Lung (tissue), 12 donors: ENCODE results near the gene PPP1R27. TPM values are rescaled to one million over a fixed set of nuclear protein-coding genes. Genes with fewer than 3 reads are reported as not detected.

Experiments used
- ATAC-seq: fragments of 200-7000 bp; cut with Tn5 transposase; one replicate; pipeline ENCODE4 v1.9.1; 2020; ENCODE audit warnings: moderate number of reproducible peaks; ENCODE audit not compliant: insufficient read depth, low FRiP score
- DNase-seq, 3 donors: peaks; one replicate each; pipeline ENCODE4 v3.0.0-alpha.2; 2013 to 2017
- H3K27ac ChIP-seq, 2 donors: one replicate each; pipeline ENCODE4 v1.5.1; 2013; ENCODE audit warnings: mild to moderate bottlenecking in 2 of 2, moderate library complexity in 2 of 2, control low read depth in 1 of 2, inconsistent platforms in 1 of 2, low read depth in 1 of 2, low read length in 1 of 2
- H3K27me3 ChIP-seq, 3 donors: one replicate each; pipeline ENCODE4 v1.5.1; 2013; ENCODE audit warnings: low read length in 2 of 3; ENCODE audit not compliant: control insufficient read depth in 3 of 3, insufficient read depth in 3 of 3
- H3K36me3 ChIP-seq, 4 donors: one replicate each; pipeline ENCODE4 v1.5.1; 2013; ENCODE audit warnings: low read length in 4 of 4, mild to moderate bottlenecking in 1 of 4, moderate library complexity in 1 of 4; ENCODE audit not compliant: control insufficient read depth in 4 of 4, insufficient read depth in 4 of 4
- H3K4me1 ChIP-seq, 5 donors: one replicate each; pipeline ENCODE4 v1.5.1; 2013; ENCODE audit warnings: low read length in 5 of 5, mild to moderate bottlenecking in 2 of 5, moderate library complexity in 1 of 5; ENCODE audit not compliant: control insufficient read depth in 5 of 5, insufficient read depth in 5 of 5
- H3K4me3 ChIP-seq: one replicate; pipeline ENCODE4 v1.5.1; 2013; ENCODE audit warnings: mild to moderate bottlenecking, control low read depth, moderate library complexity
- H3K9ac ChIP-seq, 2 donors: one replicate each; pipeline ENCODE4 v1.5.1; 2013; ENCODE audit warnings: low read length in 2 of 2, control low read depth in 1 of 2; ENCODE audit not compliant: insufficient read depth in 1 of 2
- H3K9me3 ChIP-seq, 4 donors: one replicate each; pipeline ENCODE4 v1.5.1; 2013; ENCODE audit warnings: low read length in 3 of 4, mild to moderate bottlenecking in 1 of 4, moderate library complexity in 1 of 4; ENCODE audit not compliant: control insufficient read depth in 4 of 4, insufficient read depth in 3 of 4
- WGBS, 2 donors: extraction: QIAGEN DNeasy Blood & Tissue Kit; methylation state at CpG; one replicate each; pipeline ENCODE4 v1.1.7; 2013; 5-methylcytosine and 5-hydroxymethylcytosine counted together
- polyA plus RNA-seq, 2 donors: library from polyadenylated mRNA; stranded (reverse); fragments of 200-250 nt; gene quantifications; one replicate each; pipeline ENCODE4 v1.2.1, GENCODE V29; 2013
- total RNA-seq, 2 donors: library from RNA; depleted of rRNA in 1 of 2; stranded (reverse); fragments of >200 nt in 1 of 2; gene quantifications; one replicate each; pipeline ENCODE4 v1.2.1, GENCODE V29; 2014 to 2021
- TF ChIP-seq, protein P1 (sequence below): IDR thresholded peaks from 2 replicates; pipeline ENCODE4 v1.5.1; 2012; ENCODE audit warnings: mild to moderate bottlenecking; ENCODE audit errors: control extremely low read depth, extremely low read depth
- donor health status: control.
- donor health status: control.
- donor health status: Bipolar disorder and iron deficiency.
- donor health status: healthy.
- donor health status: DM: yes; HTN: yes; CAD: no.

PPP1R27 gene
- total and polyA plus RNA-seq, 4 donors: 0.13 TPM; not detected in 3

DNA sequence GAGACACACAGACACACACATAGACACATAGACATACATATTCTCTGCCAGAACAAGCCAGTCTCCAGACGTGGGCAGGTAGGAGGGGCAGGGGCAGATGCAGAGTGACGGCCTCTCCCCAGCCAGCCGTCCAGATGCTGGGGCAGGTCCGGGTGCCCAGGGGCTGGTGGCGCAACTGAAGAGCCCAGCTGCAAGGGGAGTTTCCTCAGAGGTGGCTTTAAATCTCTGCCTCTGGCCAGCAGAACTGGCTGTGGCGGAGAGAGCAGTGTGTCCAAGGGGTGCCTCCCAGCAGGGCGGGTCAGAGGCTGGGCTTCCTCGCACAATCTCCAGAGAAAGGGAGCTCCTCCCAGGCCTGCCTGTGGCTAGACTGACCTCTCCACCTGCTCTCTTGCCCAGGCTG is 40.3 kb downstream of the PPP1R27 start:
- no peaks in the 10 kb centered on the region for H3K36me3 ChIP-seq
- H3K27me3 ChIP-seq: peaks cover 0 to 10% (median 0%) of the 10 kb centered on the region in 3 donors
- WGBS, 2 donors: 19 to 36% methylated on average over 8 of the region's 8 CpGs
- DNase-seq (no peak), ATAC-seq (no peak)
- no peak overlapping the region for H3K9ac ChIP-seq
- no peak overlapping the region for H3K4me3 ChIP-seq
- TF ChIP-seq, protein P1, sequence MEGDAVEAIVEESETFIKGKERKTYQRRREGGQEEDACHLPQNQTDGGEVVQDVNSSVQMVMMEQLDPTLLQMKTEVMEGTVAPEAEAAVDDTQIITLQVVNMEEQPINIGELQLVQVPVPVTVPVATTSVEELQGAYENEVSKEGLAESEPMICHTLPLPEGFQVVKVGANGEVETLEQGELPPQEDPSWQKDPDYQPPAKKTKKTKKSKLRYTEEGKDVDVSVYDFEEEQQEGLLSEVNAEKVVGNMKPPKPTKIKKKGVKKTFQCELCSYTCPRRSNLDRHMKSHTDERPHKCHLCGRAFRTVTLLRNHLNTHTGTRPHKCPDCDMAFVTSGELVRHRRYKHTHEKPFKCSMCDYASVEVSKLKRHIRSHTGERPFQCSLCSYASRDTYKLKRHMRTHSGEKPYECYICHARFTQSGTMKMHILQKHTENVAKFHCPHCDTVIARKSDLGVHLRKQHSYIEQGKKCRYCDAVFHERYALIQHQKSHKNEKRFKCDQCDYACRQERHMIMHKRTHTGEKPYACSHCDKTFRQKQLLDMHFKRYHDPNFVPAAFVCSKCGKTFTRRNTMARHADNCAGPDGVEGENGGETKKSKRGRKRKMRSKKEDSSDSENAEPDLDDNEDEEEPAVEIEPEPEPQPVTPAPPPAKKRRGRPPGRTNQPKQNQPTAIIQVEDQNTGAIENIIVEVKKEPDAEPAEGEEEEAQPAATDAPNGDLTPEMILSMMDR: no peak
- no peaks in the 10 kb centered on the region for H3K4me1 ChIP-seq
- H3K9me3 ChIP-seq: no peaks in the 10 kb centered on the region
- no peak overlapping the region for H3K27ac ChIP-seq

GRCh38 chr17:81794074-81794476 is 40.8 kb downstream of the PPP1R27 start:
- Histone ChIP-seq H3K36me3 (no peaks in the 10 kb centered on the region), H3K4me3 (no peak overlapping the region), H3K9me3 (no peaks in the 10 kb centered on the region), H3K9ac (no peak overlapping the region), H3K27me3 (peaks cover 0 to 10% (median 0%) of the 10 kb centered on the region in 3 donors), H3K27ac (no peak overlapping the region), H3K4me1 (no peaks in the 10 kb centered on the region)
- TF ChIP-seq, protein P1: no peak
- WGBS, 2 donors: 84 to 86% methylated on average over 3 of the region's 3 CpGs
- DNase-seq: no peak
- ATAC-seq: no peak

- DNase-seq (no peak), ATAC-seq (no peak)
- Histone ChIP-seq H3K27me3 (peaks cover 0 to 10% (median 0%) of the 10 kb centered on the region in 3 donors), H3K9ac (no peak overlapping the region), H3K36me3 (no peaks in the 10 kb centered on the region), H3K4me3 (no peak overlapping the region), H3K9me3 (no peaks in the 10 kb centered on the region), H3K27ac (no peak overlapping the region), H3K4me1 (no peaks in the 10 kb centered on the region)
- 94% methylated on average over 8 of the region's 8 CpGs for WGBS, 2 donors
- TF ChIP-seq, protein P1: no peak
These were observed 41.9 kb downstream of the PPP1R27 start for GRCh38 chr17:81792675-81793615.

Other genes starting within 250 kb of the PPP1R27 start
- gene NPLOC4, start 197.9 kb downstream of the PPP1R27 start, total RNA-seq: 10 to 100 TPM; 47.8 to 98.0 TPM
- 10 to 100 TPM; 30.1 to 54.8 TPM for gene NPLOC4, start 197.9 kb downstream of the PPP1R27 start, polyA plus RNA-seq
- gene TSPAN10, start 197.9 kb downstream of the PPP1R27 start, total RNA-seq: 1 to 10 TPM; 1.4 to 4.7 TPM
- gene TSPAN10, start 197.9 kb downstream of the PPP1R27 start, polyA plus RNA-seq: under 1 TPM; 0.61 to 0.85 TPM
- 1 to 10 TPM in 1 of 2 donors, not detected in 1; 1.8 TPM for gene PDE6G, start 178.5 kb downstream of the PPP1R27 start, total RNA-seq
- gene PDE6G, start 178.5 kb downstream of the PPP1R27 start, polyA plus RNA-seq: 1 to 10 TPM; 1.8 to 2.1 TPM
- gene OXLD1, start 168.4 kb downstream of the PPP1R27 start, total RNA-seq: 10 to 100 TPM in 1 of 2 donors, 1 to 10 TPM in 1; 8.9 to 35.1 TPM
- 10 to 100 TPM; 61.3 to 77.7 TPM for gene OXLD1, start 168.4 kb downstream of the PPP1R27 start, polyA plus RNA-seq
- gene CCDC137, start 168.3 kb downstream of the PPP1R27 start, total RNA-seq: 10 to 100 TPM; 10.2 to 23.6 TPM
- 10 to 100 TPM; 16.6 to 16.8 TPM for gene CCDC137, start 168.3 kb downstream of the PPP1R27 start, polyA plus RNA-seq
- gene ARL16, start 151.3 kb downstream of the PPP1R27 start, total RNA-seq: 10 to 100 TPM; 27.4 to 31.8 TPM
- gene ARL16, start 151.3 kb downstream of the PPP1R27 start, polyA plus RNA-seq: 10 to 100 TPM; 27.8 to 59.5 TPM
- gene HGS, start 151.0 kb downstream of the PPP1R27 start, total RNA-seq: 100 to 1,000 TPM in 1 of 2 donors, 10 to 100 TPM in 1; 51.5 to 128 TPM
- 100 to 1,000 TPM; 100 to 115 TPM for gene HGS, start 151.0 kb downstream of the PPP1R27 start, polyA plus RNA-seq
- 10 to 100 TPM in 1 of 2 donors, 1 to 10 TPM in 1; 6.1 to 74.9 TPM for gene MRPL12, start 131.7 kb downstream of the PPP1R27 start, total RNA-seq
- 100 to 1,000 TPM; 132 to 154 TPM for gene MRPL12, start 131.7 kb downstream of the PPP1R27 start, polyA plus RNA-seq
- 10 to 100 TPM in 1 of 2 donors, 1 to 10 TPM in 1; 4.3 to 21.0 TPM for gene SLC25A10, start 122.8 kb downstream of the PPP1R27 start, total RNA-seq
- 10 to 100 TPM; 13.0 to 21.5 TPM for gene SLC25A10, start 122.8 kb downstream of the PPP1R27 start, polyA plus RNA-seq
- gene GCGR, start 30.9 kb downstream of the PPP1R27 start, total RNA-seq: under 1 TPM in 1 of 2 donors, not detected in 1; 0.11 TPM
- gene GCGR, start 30.9 kb downstream of the PPP1R27 start, polyA plus RNA-seq: under 1 TPM; 0.09 to 0.12 TPM
- 10 to 100 TPM; 47.6 to 96.2 TPM for gene MCRIP1, start 1.8 kb downstream of the PPP1R27 start, total RNA-seq
- 100 to 1,000 TPM; 117 to 188 TPM for gene MCRIP1, start 1.8 kb downstream of the PPP1R27 start, polyA plus RNA-seq
- gene P4HB, start 25.5 kb upstream of the PPP1R27 start, total RNA-seq: 100 to 1,000 TPM; 356 to 990 TPM
- gene P4HB, start 25.5 kb upstream of the PPP1R27 start, polyA plus RNA-seq: 100 to 1,000 TPM; 695 to 862 TPM
- gene ARHGDIA, start 36.3 kb upstream of the PPP1R27 start, total RNA-seq: 100 to 1,000 TPM; 118 to 558 TPM
- 100 to 1,000 TPM; 327 to 464 TPM for gene ARHGDIA, start 36.3 kb upstream of the PPP1R27 start, polyA plus RNA-seq
- 10 to 100 TPM; 46.5 to 79.5 TPM for gene ALYREF, start 56.5 kb upstream of the PPP1R27 start, total RNA-seq
- gene ALYREF, start 56.5 kb upstream of the PPP1R27 start, polyA plus RNA-seq: 10 to 100 TPM; 26.1 to 65.8 TPM
- 100 to 1,000 TPM in 1 of 2 donors, 10 to 100 TPM in 1; 36.0 to 132 TPM for gene ANAPC11, start 56.7 kb upstream of the PPP1R27 start, total RNA-seq
- 100 to 1,000 TPM; 236 to 293 TPM for gene ANAPC11, start 56.7 kb upstream of the PPP1R27 start, polyA plus RNA-seq
- under 1 TPM; 0.48 to 0.55 TPM for gene NPB, start 67.2 kb upstream of the PPP1R27 start, total RNA-seq
- under 1 TPM; 0.41 to 0.44 TPM for gene NPB, start 67.2 kb upstream of the PPP1R27 start, polyA plus RNA-seq
- 10 to 100 TPM; 23.0 to 81.3 TPM for gene PCYT2, start 76.3 kb upstream of the PPP1R27 start, total RNA-seq
- gene PCYT2, start 76.3 kb upstream of the PPP1R27 start, polyA plus RNA-seq: 10 to 100 TPM; 53.8 to 91.6 TPM
- 10 to 100 TPM; 14.7 to 43.4 TPM for gene SIRT7, start 83.1 kb upstream of the PPP1R27 start, total RNA-seq
- 10 to 100 TPM; 30.5 to 35.3 TPM for gene SIRT7, start 83.1 kb upstream of the PPP1R27 start, polyA plus RNA-seq
- 10 to 100 TPM; 11.9 to 33.3 TPM for gene MAFG, start 92.7 kb upstream of the PPP1R27 start, total RNA-seq
- 10 to 100 TPM; 17.2 to 29.3 TPM for gene MAFG, start 92.7 kb upstream of the PPP1R27 start, polyA plus RNA-seq
- gene PYCR1, start 102.2 kb upstream of the PPP1R27 start, total RNA-seq: 10 to 100 TPM; 17.5 to 73.0 TPM
- 10 to 100 TPM; 21.4 to 66.0 TPM for gene PYCR1, start 102.2 kb upstream of the PPP1R27 start, polyA plus RNA-seq
- gene MYADML2, start 112.2 kb upstream of the PPP1R27 start, total RNA-seq: not detected
- not detected for gene MYADML2, start 112.2 kb upstream of the PPP1R27 start, polyA plus RNA-seq
- gene NOTUM, start 126.1 kb upstream of the PPP1R27 start, total RNA-seq: 1 to 10 TPM; 2.3 to 7.6 TPM
- 1 to 10 TPM in 1 of 2 donors, under 1 TPM in 1; 0.71 to 2.0 TPM for gene NOTUM, start 126.1 kb upstream of the PPP1R27 start, polyA plus RNA-seq
- 10 to 100 TPM; 22.9 to 55.3 TPM for gene ASPSCR1, start 142.6 kb upstream of the PPP1R27 start, total RNA-seq
- 10 to 100 TPM; 29.5 to 68.6 TPM for gene ASPSCR1, start 142.6 kb upstream of the PPP1R27 start, polyA plus RNA-seq
- gene CENPX, start 187.8 kb upstream of the PPP1R27 start, total RNA-seq: 10 to 100 TPM; 21.5 to 86.9 TPM
- 100 to 1,000 TPM; 116 to 121 TPM for gene CENPX, start 187.8 kb upstream of the PPP1R27 start, polyA plus RNA-seq
- gene LRRC45, start 188.3 kb upstream of the PPP1R27 start, total RNA-seq: 10 to 100 TPM; 13.3 to 26.6 TPM
- 10 to 100 TPM; 12.1 to 19.7 TPM for gene LRRC45, start 188.3 kb upstream of the PPP1R27 start, polyA plus RNA-seq
- gene RAC3, start 196.6 kb upstream of the PPP1R27 start, total RNA-seq: 1 to 10 TPM; 8.2 to 8.3 TPM
- 1 to 10 TPM; 6.0 to 8.0 TPM for gene RAC3, start 196.6 kb upstream of the PPP1R27 start, polyA plus RNA-seq
- 100 to 1,000 TPM in 1 of 2 donors, 10 to 100 TPM in 1; 41.6 to 218 TPM for gene DCXR, start 202.6 kb upstream of the PPP1R27 start, total RNA-seq
- gene DCXR, start 202.6 kb upstream of the PPP1R27 start, polyA plus RNA-seq: 100 to 1,000 TPM; 193 to 246 TPM
- 10 to 100 TPM; 34.7 to 37.5 TPM for gene RFNG, start 216.8 kb upstream of the PPP1R27 start, total RNA-seq
- gene RFNG, start 216.8 kb upstream of the PPP1R27 start, polyA plus RNA-seq: 10 to 100 TPM; 29.1 to 38.2 TPM
- 100 to 1,000 TPM in 1 of 2 donors, 10 to 100 TPM in 1; 71.0 to 102 TPM for gene GPS1, start 216.8 kb upstream of the PPP1R27 start, total RNA-seq
- gene GPS1, start 216.8 kb upstream of the PPP1R27 start, polyA plus RNA-seq: 10 to 100 TPM; 79.0 to 99.8 TPM
- gene DUS1L, start 230.8 kb upstream of the PPP1R27 start, total RNA-seq: 100 to 1,000 TPM in 1 of 2 donors, 10 to 100 TPM in 1; 40.0 to 117 TPM
- gene DUS1L, start 230.8 kb upstream of the PPP1R27 start, polyA plus RNA-seq: 100 to 1,000 TPM in 1 of 2 donors, 10 to 100 TPM in 1; 82.8 to 179 TPM